ENCODE results near the gene RARB.

- TF ChIP-seq CTCF (IDR thresholded peaks at IDR 0.05; ENCODE audit: low read depth, low read length), result no peak
- TF ChIP-seq EZH2phosphoT487 (IDR thresholded peaks at IDR 0.05; ENCODE audit: low read depth), result no peak
Measured at GRCh38 chr3:25426408-25426807, 1.7 kb upstream of the RARB start.
